GM10266 (cell line): ENCODE results near the gene TAF11L12.
"Not testable (repeated sequence)": the region's sequence is repeated elsewhere in the genome, so short reads cannot be mapped to it uniquely, and the experiment has no call there.

Experiments used
- DNase-seq: peaks from one replicate; pipeline ENCODE4 v3.0.0; 2012; ENCODE audit errors: extremely low spot score
- TF ChIP-seq, protein P1 (sequence below): IDR thresholded peaks from 2 replicates; pipeline ENCODE4 v1.5.1; 2012; ENCODE audit warnings: mild to moderate bottlenecking, low read depth; ENCODE audit not compliant: control insufficient read depth, insufficient read depth; ENCODE audit errors: missing control alignments

TAF11L12 gene

DNA sequence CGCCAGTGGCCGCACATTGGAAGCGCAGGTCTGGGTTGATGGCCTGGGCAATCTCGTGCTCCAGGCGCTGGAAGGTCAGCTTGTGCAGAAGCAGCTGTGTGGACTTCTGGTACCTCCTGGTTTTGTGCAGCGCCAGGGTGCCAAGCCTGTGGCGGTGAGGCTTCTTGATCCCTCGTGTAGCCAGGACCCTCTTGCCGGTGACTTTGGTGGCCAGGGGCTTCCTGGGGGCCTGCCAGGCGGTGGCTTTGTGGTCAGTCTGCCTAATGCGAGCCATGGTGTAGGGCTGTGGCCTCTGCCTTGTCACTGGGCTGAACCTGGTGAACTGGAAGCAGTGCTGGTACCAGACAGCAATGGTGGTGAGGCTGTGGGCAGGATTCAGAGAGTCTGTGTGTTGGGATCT is 15.5 kb downstream of the TAF11L12 start:
- DNase-seq = no peak
- TF ChIP-seq, protein P1, sequence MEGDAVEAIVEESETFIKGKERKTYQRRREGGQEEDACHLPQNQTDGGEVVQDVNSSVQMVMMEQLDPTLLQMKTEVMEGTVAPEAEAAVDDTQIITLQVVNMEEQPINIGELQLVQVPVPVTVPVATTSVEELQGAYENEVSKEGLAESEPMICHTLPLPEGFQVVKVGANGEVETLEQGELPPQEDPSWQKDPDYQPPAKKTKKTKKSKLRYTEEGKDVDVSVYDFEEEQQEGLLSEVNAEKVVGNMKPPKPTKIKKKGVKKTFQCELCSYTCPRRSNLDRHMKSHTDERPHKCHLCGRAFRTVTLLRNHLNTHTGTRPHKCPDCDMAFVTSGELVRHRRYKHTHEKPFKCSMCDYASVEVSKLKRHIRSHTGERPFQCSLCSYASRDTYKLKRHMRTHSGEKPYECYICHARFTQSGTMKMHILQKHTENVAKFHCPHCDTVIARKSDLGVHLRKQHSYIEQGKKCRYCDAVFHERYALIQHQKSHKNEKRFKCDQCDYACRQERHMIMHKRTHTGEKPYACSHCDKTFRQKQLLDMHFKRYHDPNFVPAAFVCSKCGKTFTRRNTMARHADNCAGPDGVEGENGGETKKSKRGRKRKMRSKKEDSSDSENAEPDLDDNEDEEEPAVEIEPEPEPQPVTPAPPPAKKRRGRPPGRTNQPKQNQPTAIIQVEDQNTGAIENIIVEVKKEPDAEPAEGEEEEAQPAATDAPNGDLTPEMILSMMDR = no peak

DNA sequence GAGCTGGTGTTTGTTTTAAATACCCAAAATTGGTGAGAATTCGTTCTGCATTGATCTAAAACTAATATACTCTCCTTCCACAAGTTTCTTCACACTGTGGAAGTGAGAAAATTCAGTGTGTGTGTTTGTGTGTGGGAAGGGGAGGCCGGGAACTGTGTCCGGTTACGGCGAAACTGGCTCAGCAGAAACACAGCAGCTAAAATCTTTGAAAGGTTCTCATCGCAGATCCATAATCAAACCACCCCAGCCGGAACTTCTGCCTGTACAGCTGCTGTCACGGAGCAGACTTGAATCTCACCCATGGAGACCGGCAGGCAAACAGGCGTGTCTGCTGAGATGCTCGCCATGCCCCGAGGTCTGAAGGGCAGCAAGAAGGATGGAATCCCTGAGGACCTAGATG is 21.6 kb downstream of the TAF11L12 start, which contains the start of gene TAF11L13:
Gene TAF11L13 (plus strand): TSS at position 301 of the 400 bp plus-strand sequence.
- not testable (repeated sequence) for DNase-seq

DNA sequence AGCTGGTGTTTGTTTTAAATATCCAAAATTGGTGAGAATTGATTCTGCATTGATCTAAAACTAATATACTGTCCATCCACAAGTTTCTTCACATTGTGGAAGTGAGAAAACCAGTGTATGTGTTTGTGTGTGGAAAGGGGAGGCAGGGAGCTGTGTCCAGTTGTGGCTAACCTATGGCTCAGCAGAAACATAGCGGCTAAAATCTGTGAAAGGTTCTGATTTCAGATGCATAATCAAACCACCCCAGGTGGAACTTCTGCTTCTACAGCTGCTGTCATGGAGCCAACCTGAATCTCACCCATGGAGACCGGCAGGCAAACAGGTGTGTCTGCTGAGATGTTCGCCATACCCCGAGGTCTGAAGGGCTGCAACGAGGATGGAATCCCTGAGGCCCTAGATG is 24.0 kb downstream of the TAF11L12 start, which contains the start of gene TAF11L14:
Gene TAF11L14 (plus strand): TSS at position 301 of the 400 bp plus-strand sequence.
- TF ChIP-seq, protein P1 = no peak
- no peak for DNase-seq

DNA sequence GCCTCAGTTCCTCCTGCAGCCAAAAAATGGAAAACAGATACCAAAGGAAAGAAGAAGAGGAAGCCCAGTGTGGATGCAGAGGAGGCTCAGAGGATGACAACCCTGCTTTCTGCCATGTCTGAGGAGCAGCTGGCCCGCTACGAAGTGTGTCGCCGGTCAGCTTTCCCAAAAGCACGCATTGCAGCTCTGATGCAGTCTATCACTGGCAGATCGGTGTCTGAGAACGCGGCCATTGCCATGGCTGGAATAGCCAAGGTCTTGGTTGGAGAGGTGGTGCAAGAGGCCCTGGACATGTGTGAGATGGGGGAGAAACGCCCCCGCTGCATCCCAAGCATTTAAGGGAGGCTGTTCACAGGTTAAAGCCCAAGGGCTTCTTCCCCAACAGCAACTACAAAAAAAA is 39.0 kb downstream of the TAF11L12 start:
- DNase-seq = not testable (repeated sequence)

DNA sequence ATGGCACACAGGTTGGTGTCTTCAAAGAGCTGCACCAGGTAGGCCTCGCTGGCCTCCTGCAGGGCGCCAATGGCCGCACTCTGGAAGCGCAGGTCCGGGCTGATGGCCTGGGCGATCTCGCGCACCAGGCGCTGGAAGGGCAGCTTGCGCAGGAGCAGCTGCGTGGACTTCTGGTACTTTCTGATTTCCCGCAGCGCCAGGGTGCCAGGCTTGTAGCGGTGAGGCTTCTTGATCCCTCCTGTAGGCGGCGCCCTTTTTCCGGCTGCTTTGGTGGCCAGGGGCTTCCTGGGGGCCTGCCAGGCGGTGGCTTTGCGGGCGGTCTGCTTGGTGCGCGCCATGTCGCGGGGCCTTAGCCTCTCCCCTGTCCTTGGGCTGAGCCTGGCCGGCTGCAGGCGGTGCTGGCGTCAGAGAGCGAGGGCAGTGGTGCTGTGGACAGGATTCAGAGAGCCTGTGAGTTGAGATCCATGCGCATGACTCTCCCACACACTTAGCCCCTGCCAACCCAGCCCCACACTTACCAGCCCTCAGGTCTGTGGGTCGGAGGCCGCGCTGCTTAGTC is 45.1 kb downstream of the TAF11L12 start:
- not testable (repeated sequence) for DNase-seq

DNA sequence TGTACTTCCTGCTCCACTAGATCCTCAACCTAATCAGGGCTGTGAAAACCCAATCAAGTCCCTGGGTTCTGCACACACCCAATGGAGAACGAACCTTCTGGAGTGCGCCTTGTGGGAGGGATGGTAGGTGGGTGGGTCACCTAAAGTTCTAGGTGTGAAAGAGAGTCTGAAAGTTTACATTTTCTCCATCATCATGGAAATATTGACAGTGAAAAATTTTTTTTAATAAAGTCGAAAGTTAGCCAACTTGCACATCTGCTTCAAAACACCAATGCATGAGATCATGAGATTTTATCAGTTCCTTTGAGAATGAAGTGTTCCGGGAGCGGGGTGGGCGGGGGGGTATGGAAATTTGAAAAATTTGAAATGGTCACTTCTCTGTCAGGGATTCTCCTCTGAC is 45.7 kb downstream of the TAF11L12 start:
- TF ChIP-seq, protein P1 = no peak
- DNase-seq = no peak
